ENCODE results near the gene IGSF9.

- no peak for TF ChIP-seq GATA2 (IDR thresholded peaks at IDR 0.05; ENCODE audit: low read depth, low read length)
- TF ChIP-seq GATA3 (IDR thresholded peaks at IDR 0.05; ENCODE audit: low read depth, low read length), result no peak
Observed at GRCh38 chr1:159890390-159890789, 55.0 kb downstream of the IGSF9 start.

All from SH-SY5Y (cell line).